AG20443 (cell line): ENCODE data around the gene CTNNA1.

Experiments used
- DNase-seq: peaks from one replicate; pipeline ENCODE4 v3.0.0; 2012; ENCODE audit warnings: low spot score, mixed read lengths

CTNNA1 gene

GRCh38 chr5:138849882-138850281, 96.7 kb downstream of the CTNNA1 start:
- DNase-seq, result no peak

DNA sequence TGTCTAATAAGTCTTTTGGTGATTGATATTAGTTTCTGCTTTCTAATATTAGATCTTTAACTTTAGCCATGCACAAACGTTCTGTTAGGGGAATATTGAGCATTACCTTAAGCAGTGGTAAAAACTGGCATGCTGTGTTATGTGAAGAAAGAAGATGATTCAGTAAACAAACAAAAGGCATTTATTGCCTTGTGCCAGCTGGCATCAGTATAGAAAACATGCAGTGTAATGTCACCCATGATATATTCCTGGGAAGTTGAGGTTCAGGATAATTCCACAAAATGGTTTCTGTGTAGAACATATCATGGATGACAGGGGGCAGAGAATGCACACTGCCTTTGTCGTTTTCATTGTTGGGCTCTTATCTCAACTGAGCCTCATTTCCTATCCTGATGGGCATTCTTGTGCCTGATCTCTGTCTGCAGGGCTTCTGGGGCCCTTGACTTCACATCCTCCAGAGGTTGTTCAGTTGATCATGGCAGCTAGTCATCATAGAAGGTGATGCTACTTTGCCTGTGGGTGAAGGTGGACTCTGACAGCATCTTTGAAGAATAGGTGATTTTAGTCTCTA, 97.7 kb downstream of the CTNNA1 start:
- no peak for DNase-seq

DNA sequence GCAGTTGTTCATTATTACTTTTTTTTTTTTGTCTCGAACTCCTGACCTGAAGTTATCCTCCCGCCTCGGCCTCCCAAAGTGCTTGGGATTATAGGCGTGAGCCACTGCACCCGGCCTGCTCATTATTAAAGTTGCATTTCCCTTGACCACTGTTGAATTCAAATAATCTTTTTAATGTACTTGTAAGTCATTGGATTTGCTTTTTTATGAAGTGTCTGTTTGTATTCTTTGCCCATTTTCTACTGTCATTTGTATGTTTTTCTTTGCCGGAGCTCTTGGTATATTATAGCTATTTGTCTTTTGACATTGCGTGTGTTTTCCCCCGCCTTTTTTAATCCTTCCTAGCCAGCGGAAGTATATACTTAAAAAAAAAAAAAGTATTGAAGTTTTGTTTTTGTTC, 99.9 kb downstream of the CTNNA1 start:
- DNase-seq, result no peak

DNA sequence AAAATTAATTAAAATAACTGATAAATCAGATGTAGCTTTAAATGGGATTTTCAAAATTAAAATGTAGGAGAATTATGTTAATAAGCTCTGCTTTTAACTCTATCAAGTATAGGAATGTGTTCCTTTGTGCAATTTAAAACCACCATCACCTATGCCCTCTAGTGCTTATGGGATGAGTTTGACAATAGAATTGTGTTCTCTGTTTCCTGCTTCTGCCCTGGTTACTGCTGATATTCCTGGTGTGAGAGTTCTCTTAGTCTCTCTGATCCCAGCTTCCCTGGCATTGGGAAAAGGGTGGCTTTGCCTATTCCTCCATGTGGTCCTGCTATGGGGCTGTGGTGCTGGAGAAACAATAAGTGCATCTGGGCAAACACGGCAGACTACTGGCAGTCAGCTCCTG, 113.8 kb downstream of the CTNNA1 start:
- no peak for DNase-seq

- DNase-seq, result no peak
Observed at GRCh38 chr5:138869038-138869437, 115.8 kb downstream of the CTNNA1 start.

DNA sequence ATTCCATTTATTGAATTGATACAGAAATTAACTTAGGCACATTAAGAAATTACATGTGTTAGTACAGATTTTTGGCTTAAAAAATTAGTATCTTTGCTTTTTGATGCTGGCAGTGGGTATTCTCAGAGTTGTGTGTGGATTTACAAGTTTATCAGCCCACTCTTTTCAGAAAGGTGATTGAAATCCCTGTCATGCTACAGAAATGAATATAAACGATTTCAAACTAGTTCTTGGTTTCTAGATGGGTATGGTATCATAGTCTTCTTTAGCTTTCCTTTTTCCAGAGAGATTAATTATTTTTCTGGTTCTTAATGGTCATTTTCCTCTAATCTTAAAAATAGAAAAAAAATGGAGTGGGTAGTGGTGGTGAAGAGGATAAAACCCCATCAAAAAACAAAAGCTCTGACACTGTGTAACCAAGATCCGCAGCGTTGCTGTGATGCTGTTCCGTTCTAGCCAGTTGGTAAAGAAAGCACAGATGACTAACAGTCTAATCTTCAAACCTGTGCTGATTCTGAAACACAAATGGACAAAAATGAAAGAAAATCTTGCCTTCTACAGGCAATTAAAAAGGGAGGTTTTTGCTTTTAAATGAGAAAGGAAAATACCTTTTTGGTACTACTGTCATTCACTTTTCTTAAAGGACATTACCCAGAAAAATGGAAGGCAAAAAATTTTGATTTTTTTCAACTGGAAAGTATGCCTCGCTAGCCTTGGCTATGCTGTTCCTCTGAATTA, 116.7 kb downstream of the CTNNA1 start:
- DNase-seq, result no peak

DNA sequence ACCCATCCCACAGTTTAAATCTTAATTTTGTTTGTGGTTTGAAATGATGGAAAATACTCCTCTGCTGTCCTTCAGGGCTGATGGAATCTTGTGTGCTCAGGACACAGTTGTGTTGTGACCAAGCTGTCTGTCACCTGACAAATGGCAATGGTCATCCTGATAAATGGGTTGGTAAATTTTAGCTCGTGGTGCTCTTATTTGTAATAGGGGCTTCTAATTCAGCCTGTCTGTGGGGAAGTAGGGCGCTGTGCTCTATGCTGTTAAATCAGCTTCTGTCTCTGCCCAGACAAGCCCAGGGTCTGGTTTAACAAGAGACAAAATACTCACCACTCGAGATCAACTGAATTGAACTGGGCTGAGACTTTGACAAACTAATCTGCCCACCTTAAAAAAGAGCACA, 117.4 kb downstream of the CTNNA1 start:
- no peak for DNase-seq

- no peak for DNase-seq
Observed at GRCh38 chr5:138872841-138873465, 119.7 kb downstream of the CTNNA1 start.

- DNase-seq, result no peak
Observed at GRCh38 chr5:138873466-138874221, 120.4 kb downstream of the CTNNA1 start.

DNA sequence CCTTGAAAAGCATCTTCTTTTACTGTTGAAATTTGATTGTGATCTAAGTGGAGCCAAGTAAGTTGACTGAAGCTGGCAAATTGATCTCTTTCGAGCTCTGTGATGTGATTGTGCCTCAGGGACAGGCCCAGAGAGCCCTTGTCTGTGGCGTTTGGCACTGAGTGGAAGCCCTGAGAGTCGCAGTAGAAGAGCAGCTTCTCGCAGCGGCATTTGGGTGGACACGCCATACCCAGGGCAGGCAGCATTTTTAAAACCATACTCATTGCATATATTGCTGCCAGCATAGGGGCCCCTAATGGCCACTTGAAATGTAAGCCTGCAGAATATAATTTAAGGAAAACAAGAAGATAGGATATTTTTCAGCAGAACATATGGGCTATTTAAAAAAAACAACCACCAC, 121.0 kb downstream of the CTNNA1 start:
- DNase-seq, result no peak

- DNase-seq, result peak; percentile 58
Observed at GRCh38 chr5:138874771-138875551, 121.7 kb downstream of the CTNNA1 start, which contains the start of gene LRRTM2. Gene LRRTM2, minus strand, starts transcription at chr5:138875335. Its CDS starts 424 bp downstream, at chr5:138874911.

DNA sequence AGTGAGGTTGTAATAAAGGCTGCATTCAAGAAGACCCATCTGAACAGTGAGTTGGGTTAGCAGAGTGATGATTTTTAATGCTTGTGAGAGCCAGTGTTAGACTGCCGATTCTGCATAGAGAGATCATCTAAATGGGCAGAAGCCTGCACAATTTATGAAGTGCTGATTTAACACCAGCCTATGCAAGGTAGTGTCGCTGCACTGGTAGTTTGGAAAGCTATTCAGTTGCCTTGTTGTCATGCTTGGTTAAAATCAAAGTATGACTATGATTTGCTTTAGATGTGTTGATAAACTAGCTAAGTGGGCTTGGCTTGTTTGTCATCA, 122.3 kb downstream of the CTNNA1 start:
- no peak for DNase-seq

DNA sequence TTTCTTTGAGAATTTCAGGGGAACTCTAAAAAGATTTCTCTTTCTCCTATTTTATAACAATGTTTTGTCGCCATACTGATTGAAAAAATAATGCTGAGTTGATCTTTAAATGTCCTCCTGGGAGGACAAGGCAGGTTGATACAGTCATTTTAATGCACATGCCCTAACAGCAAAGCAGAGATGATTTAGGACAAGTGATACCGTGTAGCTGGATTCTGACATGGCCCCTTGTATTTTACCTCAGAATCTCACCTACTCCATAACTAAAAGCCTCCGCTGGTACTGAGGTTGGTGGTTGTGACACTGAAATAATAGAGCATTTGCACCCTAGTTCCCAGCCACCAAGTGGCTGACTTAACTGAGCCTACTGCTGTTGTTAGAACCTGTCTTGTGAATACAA, 122.7 kb downstream of the CTNNA1 start:
- DNase-seq, result no peak

GRCh38 chr5:138876811-138877210, 123.6 kb downstream of the CTNNA1 start:
- DNase-seq, result no peak

GRCh38 chr5:138878437-138879235, 125.4 kb downstream of the CTNNA1 start:
- DNase-seq, result no peak

DNA sequence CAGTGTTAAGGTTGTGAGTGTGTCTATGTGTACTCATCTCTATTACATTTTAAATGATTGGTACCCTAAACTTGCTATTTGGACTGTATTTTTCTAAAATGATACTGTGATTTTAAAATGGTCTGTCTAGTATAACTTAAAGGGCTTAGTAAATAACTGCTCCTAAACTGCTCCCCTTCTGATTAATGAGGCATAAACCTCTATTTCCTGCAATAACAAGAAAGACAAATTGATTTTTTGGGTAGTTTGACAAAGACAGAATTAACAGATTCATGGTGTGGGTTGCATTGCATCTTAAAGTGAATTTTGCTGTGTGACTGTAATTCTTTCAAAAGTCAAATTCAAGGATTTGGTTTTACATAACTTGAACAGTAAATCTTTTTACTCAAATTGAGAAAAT, 130.0 kb downstream of the CTNNA1 start:
- no peak for DNase-seq

DNA sequence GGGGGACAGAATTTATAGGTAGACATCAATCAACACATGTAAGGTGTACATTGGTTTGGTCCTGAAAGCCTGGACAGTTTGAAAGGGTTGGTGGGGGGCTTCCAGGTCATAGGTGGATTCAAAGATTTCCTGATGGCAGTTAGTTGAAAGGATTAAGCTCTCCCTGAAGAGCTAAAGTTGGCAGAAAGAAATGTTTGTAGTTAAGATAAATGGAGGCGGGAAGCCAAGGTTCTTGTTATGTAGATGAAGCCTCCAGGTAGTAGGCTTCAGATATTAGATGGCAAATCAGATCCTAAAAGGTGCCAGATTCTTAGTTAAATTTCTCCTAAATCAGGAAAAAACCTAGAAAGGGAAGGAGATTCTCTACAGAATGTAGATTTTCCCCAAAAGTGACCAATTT, 130.9 kb downstream of the CTNNA1 start:
- DNase-seq, result no peak

DNA sequence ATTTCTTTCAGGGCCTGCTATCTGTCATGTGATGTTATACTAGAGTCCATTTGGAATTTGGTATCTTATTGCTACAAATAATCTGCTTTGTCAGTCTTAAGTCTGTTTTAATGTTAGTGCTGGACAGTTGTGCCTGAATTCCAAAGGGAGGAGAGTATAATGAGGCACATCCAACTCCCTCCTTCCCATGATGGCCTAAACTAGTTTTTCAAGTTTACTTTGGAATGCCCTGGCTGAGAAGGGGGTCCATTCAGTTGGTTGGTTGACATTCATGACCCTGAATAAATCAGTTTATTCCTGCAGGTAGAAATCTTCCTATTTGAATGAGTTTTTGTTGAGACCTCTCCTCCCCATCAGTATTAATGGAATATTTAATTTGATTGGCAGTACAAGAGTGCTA, 131.3 kb downstream of the CTNNA1 start:
- DNase-seq, result no peak

DNA sequence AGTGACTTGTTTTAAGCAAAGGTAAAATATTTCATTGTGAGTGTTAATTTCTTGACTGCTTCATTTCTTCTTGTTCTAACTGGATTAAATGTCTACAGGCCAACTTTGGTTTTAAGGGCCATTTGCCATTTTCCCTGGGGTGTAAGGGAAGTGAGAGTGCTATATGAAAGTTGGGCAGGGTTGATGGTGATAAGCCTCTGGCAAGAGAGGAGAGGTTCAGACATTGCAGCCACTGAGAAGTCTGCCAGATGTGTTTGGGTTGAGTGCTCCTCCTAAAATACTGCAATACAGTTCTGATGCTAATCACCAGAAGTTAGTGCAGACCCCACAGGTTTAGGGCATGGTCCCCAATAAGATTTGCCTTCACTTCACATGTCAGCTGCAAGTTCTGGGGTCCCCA, 136.8 kb downstream of the CTNNA1 start:
- DNase-seq, result no peak

DNA sequence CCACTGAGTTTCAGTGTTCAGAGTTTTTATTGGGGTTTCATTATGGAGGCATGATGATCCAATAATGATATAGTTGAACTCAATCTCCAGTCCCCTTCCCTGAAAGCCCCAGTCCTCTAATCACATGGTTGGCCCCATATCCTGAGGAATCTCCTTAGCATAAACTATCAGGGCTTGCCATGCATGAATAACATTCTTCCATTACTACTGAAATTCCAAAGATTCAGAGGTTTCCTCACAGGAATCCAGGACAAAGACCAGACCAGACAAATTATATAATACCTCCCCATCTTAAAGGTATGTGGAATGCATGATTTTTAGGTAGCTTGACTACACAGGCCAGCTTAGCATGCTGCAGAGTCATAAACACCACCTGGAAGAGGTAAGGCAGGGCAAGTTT, 137.4 kb downstream of the CTNNA1 start:
- DNase-seq, result no peak

- DNase-seq, result no peak
Observed at GRCh38 chr5:138895918-138896317, 142.7 kb downstream of the CTNNA1 start.
